ENCODE results near the gene NR2C1.

GRCh38 chr12:95104919-95105452 is 31.6 kb upstream of the NR2C1 start:
- no peak for TF ChIP-seq CTCF (conservative IDR thresholded peaks at IDR 0.05; ENCODE audit: low read depth, low read length)
- no peak for TF ChIP-seq EZH2 (IDR thresholded peaks at IDR 0.05; ENCODE audit: borderline replicate concordance, low read depth, low read length, poor library complexity, severe bottlenecking)
